ENCODE measurements around the gene DNALI1.
"Not testable (repeated sequence)": the region's sequence is repeated elsewhere in the genome, so short reads cannot be mapped to it uniquely, and the experiment has no call there.

The DNALI1 gene

GRCh38 chr1:37553927-37554808 is 2.6 kb upstream of the DNALI1 start, which contains the start of gene SNIP1:
Gene SNIP1, minus strand, starts transcription at chr1:37554293. Its CDS starts 64 bp downstream, at chr1:37554229.
- DNase-seq (ENCODE audit: low spot score): peak; percentile 97

- DNase-seq (ENCODE audit: low spot score): no peak
Measured at GRCh38 chr1:37557402-37557801, 662 bp downstream of the DNALI1 start.

- DNase-seq (ENCODE audit: low spot score): no peak
Measured at GRCh38 chr1:37558411-37558810, 1.7 kb downstream of the DNALI1 start.

- DNase-seq (ENCODE audit: low spot score): no peak
Measured at GRCh38 chr1:37559080-37559479, 2.3 kb downstream of the DNALI1 start.

GRCh38 chr1:37559957-37560379 is 3.2 kb downstream of the DNALI1 start:
- not testable (repeated sequence) for DNase-seq (ENCODE audit: low spot score)

GRCh38 chr1:37560401-37561132 is 3.8 kb downstream of the DNALI1 start:
- no peak for DNase-seq (ENCODE audit: low spot score)

- peak; percentile 21 for DNase-seq (ENCODE audit: low spot score)
Measured at GRCh38 chr1:37561133-37562132, 4.7 kb downstream of the DNALI1 start.

GRCh38 chr1:37562984-37563383 is 6.2 kb downstream of the DNALI1 start:
- no peak for DNase-seq (ENCODE audit: low spot score)

- DNase-seq (ENCODE audit: low spot score): no peak
Measured at GRCh38 chr1:37564892-37565291, 8.2 kb downstream of the DNALI1 start.

- DNase-seq (ENCODE audit: low spot score): no peak
Measured at GRCh38 chr1:37567023-37567422, 10.3 kb downstream of the DNALI1 start.

GRCh38 chr1:37570528-37571334 is 14.0 kb downstream of the DNALI1 start:
- DNase-seq (ENCODE audit: low spot score): no peak

- peak; percentile 35 for DNase-seq (ENCODE audit: low spot score)
Measured at GRCh38 chr1:37574834-37575480, 18.2 kb downstream of the DNALI1 start.

GRCh38 chr1:37575692-37576091 is 19.0 kb downstream of the DNALI1 start:
- no peak for DNase-seq (ENCODE audit: low spot score)

GRCh38 chr1:37584544-37584943 is 27.8 kb downstream of the DNALI1 start:
- DNase-seq (ENCODE audit: low spot score): not testable (repeated sequence)

- no peak for DNase-seq (ENCODE audit: low spot score)
Measured at GRCh38 chr1:37588939-37589338, 32.2 kb downstream of the DNALI1 start.

- DNase-seq (ENCODE audit: low spot score): no peak
Measured at GRCh38 chr1:37593726-37594125, 37.0 kb downstream of the DNALI1 start.

GRCh38 chr1:37595440-37596181 is 38.9 kb downstream of the DNALI1 start, which contains the start of gene GNL2:
Gene GNL2, minus strand, starts transcription at chr1:37595937. Its CDS starts 115 bp downstream, at chr1:37595822.
- peak; percentile 95 for DNase-seq (ENCODE audit: low spot score)

GRCh38 chr1:37596182-37596667 is 39.5 kb downstream of the DNALI1 start:
- DNase-seq (ENCODE audit: low spot score): no peak

GRCh38 chr1:37599940-37600339 is 43.2 kb downstream of the DNALI1 start:
- no peak for DNase-seq (ENCODE audit: low spot score)

Data from RKO (cell line).